HCT116 (cell line): ENCODE data around the gene AKT1.

ENCODE experiments used
- JUND ChIP-seq: IDR thresholded peaks from 2 replicates; pipeline ENCODE4 v1.6.1; 2012
- POLR2A ChIP-seq: IDR thresholded peaks from 2 replicates; pipeline ENCODE4 v1.7.0; 2011; ENCODE audit warnings: borderline replicate concordance; ENCODE audit not compliant: insufficient read depth, insufficient read length; ENCODE audit errors: extremely low read depth
- POLR2AphosphoS5 ChIP-seq: IDR thresholded peaks from 2 replicates; pipeline ENCODE4 v1.6.1; 2011; ENCODE audit warnings: mild to moderate bottlenecking, low read depth, low read length, moderate library complexity
- RAD21 ChIP-seq: IDR thresholded peaks from 2 replicates; pipeline ENCODE4 v1.6.1; 2012; ENCODE audit warnings: low read depth, mild to moderate bottlenecking
- TF ChIP-seq, protein P1 (sequence below), 3 experiments: fragments of 200-600 bp in 1 of 3; sonication (generic) in 1 of 3; IDR thresholded peaks in 2 of 3; conservative IDR thresholded peaks in 1 of 3; 2 replicates each; pipeline ENCODE4 v1.5.1; 2012 to 2017; ENCODE audit warnings: low read depth in 2 of 3, low read length in 2 of 3, antibody characterized with exemption in 1 of 3, borderline replicate concordance in 1 of 3, control low read depth in 1 of 3, mild to moderate bottlenecking in 1 of 3, mixed read lengths in 1 of 3, mixed run types in 1 of 3, moderate library complexity in 1 of 3; ENCODE audit not compliant: insufficient read depth in 1 of 3
- TF ChIP-seq, protein P2 (sequence below): IDR thresholded peaks from 2 replicates; pipeline ENCODE4 v1.6.1; 2012

DNA sequence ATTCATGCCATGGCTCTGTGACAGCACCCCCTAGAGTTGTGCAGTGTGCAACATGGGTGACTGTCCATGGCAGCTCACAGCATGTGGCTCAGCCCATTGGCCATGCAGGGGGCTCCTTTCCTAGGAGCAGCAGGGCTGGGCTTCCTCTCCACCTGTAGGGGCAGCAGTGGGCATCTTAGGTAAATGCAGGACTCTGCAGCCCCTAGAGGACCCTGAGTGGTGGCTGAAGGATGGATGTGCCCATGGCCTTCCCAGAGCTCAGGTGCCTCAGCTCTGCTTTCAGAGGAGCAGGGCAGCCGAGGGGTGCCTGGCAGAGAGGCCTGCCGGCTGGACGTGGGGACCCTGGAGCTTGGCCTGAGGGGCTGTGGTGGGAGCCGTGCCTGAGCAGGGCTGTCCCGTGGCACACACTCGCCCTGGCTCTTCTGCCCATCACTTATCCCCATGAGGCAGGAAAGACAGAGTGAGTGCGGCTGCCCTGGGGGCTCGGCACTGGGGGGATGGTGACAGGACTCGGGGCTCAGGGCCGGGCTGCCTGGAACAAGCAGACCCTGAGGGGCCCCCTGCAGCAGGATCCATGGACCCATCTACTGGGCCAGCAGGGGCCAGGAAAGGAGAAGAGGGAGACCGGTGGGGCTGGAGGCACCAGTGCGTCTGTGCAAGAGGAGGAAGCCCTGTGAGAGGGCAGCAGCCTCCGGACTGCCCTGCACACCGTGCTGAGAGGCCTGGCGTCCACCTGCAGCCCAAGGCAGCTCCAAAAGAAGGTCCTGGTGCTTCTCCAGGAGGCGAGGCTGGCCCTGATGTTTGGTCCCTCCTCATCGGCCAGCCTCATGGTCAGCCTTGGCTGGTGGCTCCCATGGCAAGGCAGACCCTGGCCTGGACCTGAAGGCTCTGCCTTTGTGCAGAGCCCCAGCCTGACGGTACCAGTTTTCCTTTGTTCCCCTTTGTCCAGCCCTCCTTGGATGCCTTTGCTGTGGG lies 63.9 kb downstream of the AKT1 start:
- TF ChIP-seq JUND (no peak), POLR2A (no peak), RAD21 (no peak), POLR2AphosphoS5 (no peak)
- TF ChIP-seq, protein P1, sequence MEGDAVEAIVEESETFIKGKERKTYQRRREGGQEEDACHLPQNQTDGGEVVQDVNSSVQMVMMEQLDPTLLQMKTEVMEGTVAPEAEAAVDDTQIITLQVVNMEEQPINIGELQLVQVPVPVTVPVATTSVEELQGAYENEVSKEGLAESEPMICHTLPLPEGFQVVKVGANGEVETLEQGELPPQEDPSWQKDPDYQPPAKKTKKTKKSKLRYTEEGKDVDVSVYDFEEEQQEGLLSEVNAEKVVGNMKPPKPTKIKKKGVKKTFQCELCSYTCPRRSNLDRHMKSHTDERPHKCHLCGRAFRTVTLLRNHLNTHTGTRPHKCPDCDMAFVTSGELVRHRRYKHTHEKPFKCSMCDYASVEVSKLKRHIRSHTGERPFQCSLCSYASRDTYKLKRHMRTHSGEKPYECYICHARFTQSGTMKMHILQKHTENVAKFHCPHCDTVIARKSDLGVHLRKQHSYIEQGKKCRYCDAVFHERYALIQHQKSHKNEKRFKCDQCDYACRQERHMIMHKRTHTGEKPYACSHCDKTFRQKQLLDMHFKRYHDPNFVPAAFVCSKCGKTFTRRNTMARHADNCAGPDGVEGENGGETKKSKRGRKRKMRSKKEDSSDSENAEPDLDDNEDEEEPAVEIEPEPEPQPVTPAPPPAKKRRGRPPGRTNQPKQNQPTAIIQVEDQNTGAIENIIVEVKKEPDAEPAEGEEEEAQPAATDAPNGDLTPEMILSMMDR (IDR thresholded peaks at IDR 0.05 in 2 of 3, conservative IDR thresholded peaks at IDR 0.05 in 1 of 3; ENCODE audit: borderline replicate concordance in 1 of 3, insufficient read depth in 1 of 3, low read depth in 2 of 3, low read length in 2 of 3): peak in 2 of 3 experiments; percentile 70 to 72; a peak in 4 of 6 replicates
- TF ChIP-seq, protein P2, sequence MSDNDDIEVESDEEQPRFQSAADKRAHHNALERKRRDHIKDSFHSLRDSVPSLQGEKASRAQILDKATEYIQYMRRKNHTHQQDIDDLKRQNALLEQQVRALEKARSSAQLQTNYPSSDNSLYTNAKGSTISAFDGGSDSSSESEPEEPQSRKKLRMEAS: no peak
